OCI-LY7 (cell line): ENCODE data around the gene MRPS18A.

ENCODE experiments used
- EZH2phosphoT487 ChIP-seq: fragments of 200-600 bp; sonication (generic); IDR thresholded peaks from 2 replicates; pipeline ENCODE4 v1.6.1; 2018; ENCODE audit warnings: low read depth, borderline replicate concordance, mild to moderate bottlenecking, mixed run types, antibody characterized with exemption, low read length, moderate library complexity, mixed read lengths
- TF ChIP-seq, protein P1 (sequence below): fragments of 200-600 bp; sonication (generic); conservative IDR thresholded peaks from 2 replicates; pipeline ENCODE4 v1.5.1; 2014; ENCODE audit warnings: mild to moderate bottlenecking, antibody characterized with exemption, low read length, moderate library complexity, mixed read lengths

DNA sequence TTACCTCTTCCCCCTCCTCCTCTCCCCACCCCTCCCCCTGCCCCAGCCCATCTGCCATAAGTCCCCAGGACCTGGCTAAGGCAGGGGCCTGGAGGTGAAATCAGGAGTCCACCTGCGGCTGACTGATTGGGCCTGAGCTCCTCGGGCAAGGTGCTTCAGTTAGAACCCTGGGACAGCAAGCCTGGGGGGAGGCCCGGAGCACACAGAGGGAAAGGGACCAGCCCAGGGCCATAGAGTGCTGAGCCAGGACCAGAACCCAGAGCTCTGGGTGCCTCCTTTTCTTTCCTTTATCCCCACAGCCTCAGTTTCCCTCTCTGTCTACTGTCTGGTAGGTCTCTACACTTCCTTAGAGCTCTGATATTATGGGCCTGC is 46.7 kb upstream of the MRPS18A start:
- TF ChIP-seq, protein P1, sequence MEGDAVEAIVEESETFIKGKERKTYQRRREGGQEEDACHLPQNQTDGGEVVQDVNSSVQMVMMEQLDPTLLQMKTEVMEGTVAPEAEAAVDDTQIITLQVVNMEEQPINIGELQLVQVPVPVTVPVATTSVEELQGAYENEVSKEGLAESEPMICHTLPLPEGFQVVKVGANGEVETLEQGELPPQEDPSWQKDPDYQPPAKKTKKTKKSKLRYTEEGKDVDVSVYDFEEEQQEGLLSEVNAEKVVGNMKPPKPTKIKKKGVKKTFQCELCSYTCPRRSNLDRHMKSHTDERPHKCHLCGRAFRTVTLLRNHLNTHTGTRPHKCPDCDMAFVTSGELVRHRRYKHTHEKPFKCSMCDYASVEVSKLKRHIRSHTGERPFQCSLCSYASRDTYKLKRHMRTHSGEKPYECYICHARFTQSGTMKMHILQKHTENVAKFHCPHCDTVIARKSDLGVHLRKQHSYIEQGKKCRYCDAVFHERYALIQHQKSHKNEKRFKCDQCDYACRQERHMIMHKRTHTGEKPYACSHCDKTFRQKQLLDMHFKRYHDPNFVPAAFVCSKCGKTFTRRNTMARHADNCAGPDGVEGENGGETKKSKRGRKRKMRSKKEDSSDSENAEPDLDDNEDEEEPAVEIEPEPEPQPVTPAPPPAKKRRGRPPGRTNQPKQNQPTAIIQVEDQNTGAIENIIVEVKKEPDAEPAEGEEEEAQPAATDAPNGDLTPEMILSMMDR: no peak
- no peak for TF ChIP-seq EZH2phosphoT487
